ENCODE data around the gene PLXNB1. TPM values are rescaled to one million over a fixed set of nuclear protein-coding genes. Genes with fewer than 3 reads are reported as not detected.

Gene PLXNB1
- total and polyA plus RNA-seq, 2 experiments from 2014 or later: 49.0 to 144 TPM

- TF ChIP-seq STAT1 (IDR thresholded peaks at IDR 0.05; ENCODE audit: unreplicated experiment) (no peak), CTCF (conservative IDR thresholded peaks at IDR 0.05; ENCODE audit: low read depth in 2 of 2) (no peak), ZNF114 (CRISPR knock-in tag; IDR thresholded peaks at IDR 0.05) (no peak), CREB1 (CRISPR knock-in tag; IDR thresholded peaks at IDR 0.05; ENCODE audit: low read depth) (no peak), EZH2 (IDR thresholded peaks at IDR 0.05; ENCODE audit: low read depth, unreplicated experiment) (no peak), NANOG (IDR thresholded peaks at IDR 0.05; ENCODE audit: borderline replicate concordance) (no peak), EZH2phosphoT487 (IDR thresholded peaks at IDR 0.05; ENCODE audit: unreplicated experiment) (no peak), ZNF331 (CRISPR knock-in tag; IDR thresholded peaks at IDR 0.05; ENCODE audit: low read depth) (no peak), JUNB (IDR thresholded peaks at IDR 0.05; ENCODE audit: unreplicated experiment) (no peak), POLR2AphosphoS5 (IDR thresholded peaks at IDR 0.05; ENCODE audit: low read depth) (no peak), ZNF462 (CRISPR knock-in tag; IDR thresholded peaks at IDR 0.05) (no peak)
- TF ChIP-seq, protein P1, sequence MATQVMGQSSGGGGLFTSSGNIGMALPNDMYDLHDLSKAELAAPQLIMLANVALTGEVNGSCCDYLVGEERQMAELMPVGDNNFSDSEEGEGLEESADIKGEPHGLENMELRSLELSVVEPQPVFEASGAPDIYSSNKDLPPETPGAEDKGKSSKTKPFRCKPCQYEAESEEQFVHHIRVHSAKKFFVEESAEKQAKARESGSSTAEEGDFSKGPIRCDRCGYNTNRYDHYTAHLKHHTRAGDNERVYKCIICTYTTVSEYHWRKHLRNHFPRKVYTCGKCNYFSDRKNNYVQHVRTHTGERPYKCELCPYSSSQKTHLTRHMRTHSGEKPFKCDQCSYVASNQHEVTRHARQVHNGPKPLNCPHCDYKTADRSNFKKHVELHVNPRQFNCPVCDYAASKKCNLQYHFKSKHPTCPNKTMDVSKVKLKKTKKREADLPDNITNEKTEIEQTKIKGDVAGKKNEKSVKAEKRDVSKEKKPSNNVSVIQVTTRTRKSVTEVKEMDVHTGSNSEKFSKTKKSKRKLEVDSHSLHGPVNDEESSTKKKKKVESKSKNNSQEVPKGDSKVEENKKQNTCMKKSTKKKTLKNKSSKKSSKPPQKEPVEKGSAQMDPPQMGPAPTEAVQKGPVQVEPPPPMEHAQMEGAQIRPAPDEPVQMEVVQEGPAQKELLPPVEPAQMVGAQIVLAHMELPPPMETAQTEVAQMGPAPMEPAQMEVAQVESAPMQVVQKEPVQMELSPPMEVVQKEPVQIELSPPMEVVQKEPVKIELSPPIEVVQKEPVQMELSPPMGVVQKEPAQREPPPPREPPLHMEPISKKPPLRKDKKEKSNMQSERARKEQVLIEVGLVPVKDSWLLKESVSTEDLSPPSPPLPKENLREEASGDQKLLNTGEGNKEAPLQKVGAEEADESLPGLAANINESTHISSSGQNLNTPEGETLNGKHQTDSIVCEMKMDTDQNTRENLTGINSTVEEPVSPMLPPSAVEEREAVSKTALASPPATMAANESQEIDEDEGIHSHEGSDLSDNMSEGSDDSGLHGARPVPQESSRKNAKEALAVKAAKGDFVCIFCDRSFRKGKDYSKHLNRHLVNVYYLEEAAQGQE (IDR thresholded peaks at IDR 0.05; ENCODE audit: unreplicated experiment): no peak
- TF ChIP-seq, protein P2, sequence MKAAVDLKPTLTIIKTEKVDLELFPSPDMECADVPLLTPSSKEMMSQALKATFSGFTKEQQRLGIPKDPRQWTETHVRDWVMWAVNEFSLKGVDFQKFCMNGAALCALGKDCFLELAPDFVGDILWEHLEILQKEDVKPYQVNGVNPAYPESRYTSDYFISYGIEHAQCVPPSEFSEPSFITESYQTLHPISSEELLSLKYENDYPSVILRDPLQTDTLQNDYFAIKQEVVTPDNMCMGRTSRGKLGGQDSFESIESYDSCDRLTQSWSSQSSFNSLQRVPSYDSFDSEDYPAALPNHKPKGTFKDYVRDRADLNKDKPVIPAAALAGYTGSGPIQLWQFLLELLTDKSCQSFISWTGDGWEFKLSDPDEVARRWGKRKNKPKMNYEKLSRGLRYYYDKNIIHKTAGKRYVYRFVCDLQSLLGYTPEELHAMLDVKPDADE (IDR thresholded peaks at IDR 0.05): no peak
- Mint-ChIP-seq H3K36me3 (ENCODE audit: low read depth) (peaks cover 12% of the 10 kb centered on the region), H3K27me3 (ENCODE audit: insufficient read depth, low read depth, poor library complexity) (peaks cover 27% of the 10 kb centered on the region), H3K9me3 (peaks cover 4% of the 10 kb centered on the region), H3K4me1 (peaks cover 37% of the 10 kb centered on the region), H3K27ac (no peak overlapping the region), H3K4me3 (no peak overlapping the region)
- Histone ChIP-seq H4K20me1 (replicated peaks; ENCODE audit: insufficient read depth) (no peaks in the 10 kb centered on the region), H3K9me2 (ENCODE audit: insufficient read depth) (no peaks in the 10 kb centered on the region), H3K4me1 (ENCODE audit: insufficient read depth) (peaks cover 24% of the 10 kb centered on the region), H2AFZ (no peak overlapping the region), H3K36me3 (ENCODE audit: insufficient read depth) (no peaks in the 10 kb centered on the region; the same call in 1 of the 2 replicates), H3F3A (replicated peaks; ENCODE audit: low read depth) (peaks cover 10% of the 10 kb centered on the region; the same call in 1 of the 2 replicates), H3K79me2 (replicated peaks; ENCODE audit: insufficient read depth) (peaks cover 11% of the 10 kb centered on the region), H3K27me3 (ENCODE audit: insufficient read depth) (no peaks in the 10 kb centered on the region), H3K4me2 (no peak overlapping the region), H3K4me3 (no peak overlapping the region), H3K27ac (ENCODE audit: low read depth) (no peak overlapping the region)
- no peak for DNase-seq (ENCODE audit: low spot score)
- ATAC-seq: no peak
These were observed 46.7 kb upstream of the PLXNB1 start for GRCh38 chr3:48476426-48477053.

All from GM23338 (cell line).